ENCODE measurements around the gene PLCB1. TPM values are rescaled to one million over a fixed set of nuclear protein-coding genes. Genes with fewer than 3 reads are reported as not detected.
"Not testable (repeated sequence)": the region's sequence is repeated elsewhere in the genome, so short reads cannot be mapped to it uniquely, and the experiment has no call there.

PLCB1 gene
- total and polyA plus RNA-seq, 4 donors = 1.6 to 43.8 (median 6.1) TPM

DNA sequence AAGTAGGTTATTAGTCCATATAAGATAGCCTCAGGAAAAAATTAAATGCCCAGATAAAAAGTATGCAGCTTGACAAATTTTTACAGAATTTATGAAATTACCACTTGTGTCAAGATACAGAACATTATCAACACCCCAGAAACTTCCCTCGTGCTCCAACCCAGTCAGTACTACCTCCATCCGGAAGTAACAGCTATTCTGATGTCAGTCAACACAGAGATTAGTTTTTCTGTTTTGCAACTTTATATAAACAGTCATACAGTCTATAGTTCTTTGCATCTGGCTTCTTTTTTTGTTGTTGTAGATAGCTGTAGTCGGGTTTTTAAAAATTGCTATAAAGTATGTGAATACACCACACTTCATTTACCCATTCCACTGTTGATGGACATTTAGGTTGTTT lies 721.1 kb downstream of the PLCB1 start:
- peak in 2 of 3 donors; percentile 17 to 39 for DNase-seq
- H3K36me3 ChIP-seq (ENCODE audit: control insufficient read depth in 4 of 4, insufficient read depth in 4 of 4, low read length in 4 of 4); H3K4me3 ChIP-seq; H3K9ac ChIP-seq (ENCODE audit: insufficient read depth in 1 of 2, low read length in 2 of 2); H3K27me3 ChIP-seq (ENCODE audit: control insufficient read depth in 3 of 3, insufficient read depth in 3 of 3, low read length in 2 of 3); ATAC-seq (ENCODE audit: insufficient read depth, low FRiP score); H3K9me3 ChIP-seq (ENCODE audit: control insufficient read depth in 4 of 4, insufficient read depth in 3 of 4, low read length in 3 of 4); H3K27ac ChIP-seq (ENCODE audit: low read depth in 1 of 2, low read length in 1 of 2): not testable (repeated sequence)
- peaks cover 3 to 41% (median 11%) of the 10 kb centered on the region in 5 donors for H3K4me1 ChIP-seq (ENCODE audit: control insufficient read depth in 5 of 5, insufficient read depth in 5 of 5, low read length in 5 of 5)
- 45 to 57% methylated on average over 3 of the region's 3 CpGs for WGBS, 2 donors

DNA sequence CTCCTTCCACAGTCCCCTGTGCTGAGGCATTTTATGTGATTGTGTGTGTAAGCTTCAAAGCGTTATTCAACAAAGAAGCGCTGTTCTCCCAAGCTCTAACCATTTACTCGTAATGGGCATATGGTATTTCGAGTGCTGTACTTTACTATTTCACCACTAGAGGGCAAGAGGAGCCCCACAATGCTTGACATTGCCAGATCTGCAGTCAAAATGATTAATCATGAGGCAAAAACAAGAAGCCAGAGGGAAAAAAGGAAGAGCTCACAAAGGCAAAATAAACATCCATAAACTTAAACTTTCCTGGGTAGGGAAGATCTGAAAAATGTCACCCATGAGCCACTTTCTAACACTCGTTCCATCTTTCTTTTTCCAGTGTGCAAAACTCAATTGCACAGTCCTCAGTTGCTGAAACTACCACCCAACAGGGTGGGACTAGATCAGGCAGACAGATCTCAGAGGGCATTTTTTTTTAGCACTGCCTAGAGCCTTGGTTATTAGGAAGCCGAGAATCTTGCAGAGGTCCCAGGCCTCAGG lies 721.8 kb downstream of the PLCB1 start:
- DNase-seq (peak; percentile 44 to 91 (median 88)), ATAC-seq (ENCODE audit: insufficient read depth, low FRiP score) (peak; percentile 78)
- Histone ChIP-seq H3K9ac (ENCODE audit: insufficient read depth in 1 of 2, low read length in 2 of 2) (no peak overlapping the region), H3K27me3 (ENCODE audit: control insufficient read depth in 3 of 3, insufficient read depth in 3 of 3, low read length in 2 of 3) (no peaks in the 10 kb centered on the region), H3K36me3 (ENCODE audit: control insufficient read depth in 4 of 4, insufficient read depth in 4 of 4, low read length in 4 of 4) (no peaks in the 10 kb centered on the region), H3K4me1 (ENCODE audit: control insufficient read depth in 5 of 5, insufficient read depth in 5 of 5, low read length in 5 of 5) (peaks cover 1 to 45% (median 11%) of the 10 kb centered on the region in 5 donors), H3K27ac (ENCODE audit: low read depth in 1 of 2, low read length in 1 of 2) (peak overlapping the region; percentile 55 to 75), H3K4me3 (no peak overlapping the region), H3K9me3 (ENCODE audit: control insufficient read depth in 4 of 4, insufficient read depth in 3 of 4, low read length in 3 of 4) (no peaks in the 10 kb centered on the region)
- 13 to 18% methylated on average over 6 of the region's 6 CpGs for WGBS, 2 donors
- TF ChIP-seq, protein P1, sequence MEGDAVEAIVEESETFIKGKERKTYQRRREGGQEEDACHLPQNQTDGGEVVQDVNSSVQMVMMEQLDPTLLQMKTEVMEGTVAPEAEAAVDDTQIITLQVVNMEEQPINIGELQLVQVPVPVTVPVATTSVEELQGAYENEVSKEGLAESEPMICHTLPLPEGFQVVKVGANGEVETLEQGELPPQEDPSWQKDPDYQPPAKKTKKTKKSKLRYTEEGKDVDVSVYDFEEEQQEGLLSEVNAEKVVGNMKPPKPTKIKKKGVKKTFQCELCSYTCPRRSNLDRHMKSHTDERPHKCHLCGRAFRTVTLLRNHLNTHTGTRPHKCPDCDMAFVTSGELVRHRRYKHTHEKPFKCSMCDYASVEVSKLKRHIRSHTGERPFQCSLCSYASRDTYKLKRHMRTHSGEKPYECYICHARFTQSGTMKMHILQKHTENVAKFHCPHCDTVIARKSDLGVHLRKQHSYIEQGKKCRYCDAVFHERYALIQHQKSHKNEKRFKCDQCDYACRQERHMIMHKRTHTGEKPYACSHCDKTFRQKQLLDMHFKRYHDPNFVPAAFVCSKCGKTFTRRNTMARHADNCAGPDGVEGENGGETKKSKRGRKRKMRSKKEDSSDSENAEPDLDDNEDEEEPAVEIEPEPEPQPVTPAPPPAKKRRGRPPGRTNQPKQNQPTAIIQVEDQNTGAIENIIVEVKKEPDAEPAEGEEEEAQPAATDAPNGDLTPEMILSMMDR (IDR thresholded peaks at IDR 0.05; ENCODE audit: control extremely low read depth, extremely low read depth) = peak; percentile 73

DNA sequence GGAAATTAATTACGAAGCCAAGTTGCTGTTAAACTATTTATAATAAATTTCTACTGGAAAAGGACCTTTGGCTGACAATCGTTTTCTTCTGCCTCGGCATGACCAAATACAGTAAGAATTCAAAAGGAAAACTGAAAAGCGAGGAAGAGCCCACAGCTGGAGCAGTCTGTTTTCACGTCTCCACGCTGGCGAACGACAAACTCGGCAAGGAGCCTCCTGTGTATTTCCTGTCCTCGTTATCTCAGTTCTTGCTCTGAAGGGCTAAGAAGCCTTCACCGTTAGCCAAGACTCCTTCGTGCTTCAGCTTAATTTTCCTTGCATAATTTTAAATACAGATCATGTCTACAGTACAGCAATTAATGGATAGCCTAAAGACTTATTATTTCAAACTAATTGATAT lies 722.5 kb downstream of the PLCB1 start:
- WGBS, 2 donors = 41 to 70% methylated on average over 12 of the region's 12 CpGs

DNA sequence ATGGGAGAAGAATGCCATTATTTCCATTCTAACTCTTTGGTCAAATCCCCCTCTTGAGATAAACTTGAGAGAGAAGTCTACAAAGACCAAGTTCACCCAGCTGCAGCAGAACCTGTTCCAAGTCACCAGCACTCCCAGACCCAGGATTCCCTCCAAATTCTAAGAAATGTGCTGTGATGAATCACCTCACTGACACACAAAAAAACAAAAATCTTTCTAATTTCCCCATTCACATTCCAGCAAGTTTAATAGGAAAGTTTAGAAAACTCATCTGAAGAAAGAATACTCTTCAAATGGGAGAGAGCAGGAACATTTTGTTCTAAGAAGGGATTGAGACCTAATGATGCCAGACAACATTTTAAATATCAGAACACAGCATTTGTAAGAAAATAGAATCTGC lies 723.2 kb downstream of the PLCB1 start:
- TF ChIP-seq, protein P1 (IDR thresholded peaks at IDR 0.05; ENCODE audit: control extremely low read depth, extremely low read depth) = no peak
- no peaks in the 10 kb centered on the region for H3K36me3 ChIP-seq (ENCODE audit: control insufficient read depth in 4 of 4, insufficient read depth in 4 of 4, low read length in 4 of 4)
- H3K4me3 ChIP-seq = no peak overlapping the region
- peak; percentile 15 for ATAC-seq (ENCODE audit: insufficient read depth, low FRiP score)
- peak in 2 of 3 donors; percentile 18 to 42 for DNase-seq
- no peak overlapping the region for H3K9ac ChIP-seq (ENCODE audit: insufficient read depth in 1 of 2, low read length in 2 of 2)
- H3K27ac ChIP-seq (ENCODE audit: low read depth in 1 of 2, low read length in 1 of 2) = peak overlapping the region in 1 of 2 donors; percentile 33
- peaks cover 1 to 45% (median 11%) of the 10 kb centered on the region in 5 donors for H3K4me1 ChIP-seq (ENCODE audit: control insufficient read depth in 5 of 5, insufficient read depth in 5 of 5, low read length in 5 of 5)
- H3K27me3 ChIP-seq (ENCODE audit: control insufficient read depth in 3 of 3, insufficient read depth in 3 of 3, low read length in 2 of 3) = no peaks in the 10 kb centered on the region
- H3K9me3 ChIP-seq (ENCODE audit: control insufficient read depth in 4 of 4, insufficient read depth in 3 of 4, low read length in 3 of 4) = no peaks in the 10 kb centered on the region

More for the DNA sequence above, 722.5 kb downstream of the PLCB1 start:
- H3K27ac ChIP-seq (ENCODE audit: low read depth in 1 of 2, low read length in 1 of 2) = peak overlapping the region in 1 of 2 donors; percentile 55
- H3K4me3 ChIP-seq = no peak overlapping the region
- ATAC-seq (ENCODE audit: insufficient read depth, low FRiP score) (no peak), DNase-seq (peak; percentile 67 to 88 (median 82))
- no peaks in the 10 kb centered on the region for H3K36me3 ChIP-seq (ENCODE audit: control insufficient read depth in 4 of 4, insufficient read depth in 4 of 4, low read length in 4 of 4)
- peak overlapping the region in 1 of 2 donors; percentile 46 for H3K9ac ChIP-seq (ENCODE audit: insufficient read depth in 1 of 2, low read length in 2 of 2)
- TF ChIP-seq, protein P1 (IDR thresholded peaks at IDR 0.05; ENCODE audit: control extremely low read depth, extremely low read depth) = no peak
- H3K9me3 ChIP-seq (ENCODE audit: control insufficient read depth in 4 of 4, insufficient read depth in 3 of 4, low read length in 3 of 4) = no peaks in the 10 kb centered on the region
- peaks cover 1 to 45% (median 11%) of the 10 kb centered on the region in 5 donors for H3K4me1 ChIP-seq (ENCODE audit: control insufficient read depth in 5 of 5, insufficient read depth in 5 of 5, low read length in 5 of 5)
- H3K27me3 ChIP-seq (ENCODE audit: control insufficient read depth in 3 of 3, insufficient read depth in 3 of 3, low read length in 2 of 3) = no peaks in the 10 kb centered on the region
